GM21723 (cell line): Measurements from ENCODE around the gene GOLT1A.
"Not testable (repeated sequence)": the region's sequence is repeated elsewhere in the genome, so short reads cannot be mapped to it uniquely, and the experiment has no call there.

ENCODE experiments used
- ATAC-seq: cut with Tn5 transposase; IDR thresholded peaks from one replicate; pipeline ENCODE4 v1.9.1; 2021; ENCODE audit warnings: mild to moderate bottlenecking, moderate library complexity; ENCODE audit not compliant: unreplicated experiment

The GOLT1A gene

GRCh38 chr1:204249736-204250427, 36.1 kb upstream of the GOLT1A start:
- ATAC-seq = no peak

DNA sequence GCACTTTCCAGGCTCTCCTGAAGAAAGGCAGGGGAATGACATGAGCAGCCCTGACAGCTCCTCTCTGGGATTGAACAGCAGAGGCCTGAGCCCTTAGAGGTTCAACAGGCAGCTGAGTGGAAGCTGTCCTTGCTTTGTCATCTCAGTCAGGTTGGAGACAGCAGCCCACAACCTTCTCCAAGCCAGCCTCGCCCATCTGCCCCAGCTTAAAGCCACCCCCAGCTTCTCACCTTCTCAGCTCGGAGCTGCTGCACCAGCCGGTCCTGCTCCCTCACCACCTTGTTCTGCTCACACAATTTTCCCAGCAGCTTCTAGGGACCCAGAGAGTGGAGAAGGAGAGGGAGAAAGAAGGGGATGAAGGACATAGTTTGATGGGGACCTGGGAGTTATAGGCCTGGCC, 35.2 kb upstream of the GOLT1A start:
- no peak for ATAC-seq

GRCh38 chr1:204246876-204247275, 33.1 kb upstream of the GOLT1A start:
- no peak for ATAC-seq

DNA sequence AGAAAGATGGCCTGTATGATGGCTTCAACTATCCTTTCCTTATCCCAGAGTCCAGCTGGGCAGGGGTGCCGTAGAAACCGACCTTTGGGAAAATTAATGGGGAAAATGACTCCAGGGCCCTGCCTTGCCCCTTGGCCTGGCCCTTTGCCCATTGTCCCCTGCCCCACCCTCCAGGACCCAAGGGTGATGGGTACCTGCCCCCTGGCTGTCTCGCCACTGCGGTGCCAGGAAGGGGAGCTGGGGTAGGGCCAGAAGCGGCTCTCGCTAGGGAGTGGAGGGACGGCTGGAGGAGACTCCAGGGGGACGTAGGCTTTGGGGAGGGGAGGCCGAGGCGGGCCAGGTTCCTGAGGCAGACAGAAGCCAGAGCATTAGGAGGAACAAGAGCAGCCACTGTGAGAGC, 29.1 kb upstream of the GOLT1A start:
- no peak for ATAC-seq

DNA sequence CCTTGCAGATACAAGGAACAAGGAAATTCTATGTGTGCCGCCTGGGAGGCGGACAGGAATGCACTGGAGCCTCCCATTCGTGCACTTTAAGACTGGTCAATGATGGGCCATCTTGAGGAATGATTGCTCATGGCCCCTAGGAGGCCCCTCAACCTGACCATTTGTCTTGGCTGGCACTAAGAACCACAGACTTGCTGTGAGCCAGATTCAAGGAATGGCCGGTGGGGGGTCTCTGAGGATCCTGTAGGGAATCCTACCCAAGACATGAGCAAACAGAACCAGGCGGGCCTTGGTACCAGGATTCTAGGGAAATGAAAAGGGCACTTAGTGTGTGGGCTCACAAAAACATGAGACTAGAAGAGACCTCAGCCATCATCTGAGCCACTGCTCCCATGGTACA, 28.1 kb upstream of the GOLT1A start:
- ATAC-seq = no peak

GRCh38 chr1:204241050-204241449, 27.3 kb upstream of the GOLT1A start:
- ATAC-seq = no peak

DNA sequence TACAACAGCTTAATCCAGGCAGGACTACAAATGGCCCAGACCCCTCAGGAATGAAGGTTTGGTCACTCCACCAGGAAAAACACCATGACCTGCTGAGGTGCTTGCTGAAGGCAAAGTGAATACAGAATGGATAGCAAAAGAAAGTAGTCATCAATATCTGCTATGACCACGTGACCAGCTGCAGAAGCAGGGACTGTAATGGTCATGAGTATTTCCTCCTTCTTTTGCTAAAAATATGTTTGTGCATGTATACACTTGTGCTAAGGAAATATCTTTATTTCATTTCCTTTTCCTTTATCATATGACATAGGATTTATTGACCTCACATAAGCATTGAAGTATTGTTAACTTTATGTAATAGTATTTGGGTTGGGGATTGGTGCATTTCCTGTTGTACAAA, 26.4 kb upstream of the GOLT1A start:
- ATAC-seq = no peak

DNA sequence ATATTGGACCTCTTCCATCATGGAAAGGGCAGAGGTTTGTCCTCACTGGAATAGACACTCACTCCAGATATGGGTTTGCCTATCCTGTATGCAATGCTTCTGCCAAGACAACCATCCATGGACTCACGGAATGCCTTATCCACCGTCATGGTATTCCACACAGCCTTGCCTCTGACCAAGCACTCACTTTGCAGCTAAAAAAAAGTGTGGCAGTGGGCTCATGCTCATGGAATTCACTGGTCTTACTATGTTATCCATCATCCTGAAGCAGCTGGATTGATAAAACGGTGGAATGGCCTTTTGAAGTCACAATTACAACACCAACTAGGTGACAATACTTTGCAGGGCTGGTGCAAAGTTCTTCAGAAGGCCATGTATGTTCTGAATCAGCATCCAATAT, 25.6 kb upstream of the GOLT1A start:
- not testable (repeated sequence) for ATAC-seq

- ATAC-seq = not testable (repeated sequence)
Measured at GRCh38 chr1:204238520-204238919, 24.7 kb upstream of the GOLT1A start.

- not testable (repeated sequence) for ATAC-seq
Measured at GRCh38 chr1:204237515-204237914, 23.7 kb upstream of the GOLT1A start.

DNA sequence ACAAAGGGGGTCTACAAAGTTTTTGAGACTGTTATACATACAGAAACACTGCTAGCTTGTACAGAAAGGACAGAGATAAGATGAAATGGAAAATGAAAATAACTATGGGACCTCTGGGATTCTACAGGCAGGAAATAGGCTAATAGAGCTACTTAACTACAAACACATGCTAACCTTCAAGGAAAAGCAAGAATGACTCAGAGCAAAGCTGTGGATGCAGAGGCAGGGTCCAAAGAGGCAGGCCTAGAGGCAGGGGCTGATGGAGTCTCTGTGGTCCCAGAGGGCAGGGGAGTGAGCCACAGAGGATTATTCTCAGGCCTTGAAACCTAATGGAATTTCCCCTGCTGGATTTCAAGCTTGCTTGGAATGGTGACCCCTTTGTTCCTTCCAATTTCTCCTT, 18.7 kb upstream of the GOLT1A start:
- ATAC-seq = no peak

DNA sequence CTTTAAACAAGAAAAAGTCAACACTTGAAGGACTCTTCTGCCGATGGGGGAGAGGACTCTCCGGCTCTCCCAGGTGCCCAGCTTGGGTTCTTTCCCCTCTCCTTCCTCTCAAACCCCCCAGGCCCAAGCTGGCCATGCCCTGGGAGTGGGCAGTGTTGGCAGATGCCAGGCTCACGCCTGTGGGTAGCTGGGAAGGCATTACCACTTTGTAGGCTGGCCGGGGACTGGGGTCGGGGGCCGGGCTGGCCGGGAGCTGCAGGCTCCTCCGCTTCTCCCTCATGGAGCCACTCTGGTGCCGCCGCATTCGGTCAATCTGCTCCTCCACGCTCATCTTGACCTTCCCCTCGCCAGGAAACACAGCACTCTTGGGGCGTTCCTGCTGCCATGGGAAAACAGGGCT, 16.4 kb upstream of the GOLT1A start:
- ATAC-seq = no peak

- ATAC-seq = no peak
Measured at GRCh38 chr1:204228896-204229295, 15.1 kb upstream of the GOLT1A start.

DNA sequence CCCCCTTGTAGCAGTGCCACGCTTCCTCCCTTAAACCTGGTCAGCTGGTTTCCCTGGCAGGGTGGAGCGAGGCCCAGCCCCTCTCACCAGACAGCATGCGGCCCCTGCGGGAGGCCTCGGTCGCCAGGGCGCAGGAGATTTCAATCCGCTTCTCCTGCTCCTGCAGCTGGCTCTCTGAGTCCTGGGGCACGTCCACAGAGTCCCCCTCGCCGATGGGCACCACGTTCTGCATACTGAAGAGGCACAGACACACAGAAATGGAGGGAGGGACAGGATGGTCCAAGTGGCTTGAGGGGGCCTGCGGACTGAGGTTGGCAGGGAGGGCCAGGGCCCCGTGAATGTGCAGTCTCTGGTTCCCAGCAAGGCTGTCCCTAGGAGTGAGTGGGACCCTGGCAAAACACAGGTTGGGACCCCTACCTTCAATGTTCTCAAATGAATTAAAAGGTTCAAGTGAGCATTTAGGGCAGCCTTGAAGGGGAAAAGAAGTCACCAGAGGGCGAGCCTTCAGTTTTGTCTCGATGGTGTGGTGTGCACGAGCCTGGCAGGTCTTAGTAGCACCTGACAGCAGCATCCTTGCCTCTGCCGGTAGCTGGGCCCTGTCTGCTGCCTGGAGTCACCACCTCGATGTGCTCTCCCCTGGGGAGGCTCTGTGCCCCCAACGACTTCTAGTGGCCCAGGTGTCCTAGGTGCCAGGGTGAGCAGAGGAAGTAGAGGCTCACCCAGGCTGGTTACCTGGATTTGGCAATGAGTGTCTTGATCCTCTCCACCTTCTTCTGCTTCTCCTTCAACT, 14.4 kb upstream of the GOLT1A start:
- no peak for ATAC-seq

DNA sequence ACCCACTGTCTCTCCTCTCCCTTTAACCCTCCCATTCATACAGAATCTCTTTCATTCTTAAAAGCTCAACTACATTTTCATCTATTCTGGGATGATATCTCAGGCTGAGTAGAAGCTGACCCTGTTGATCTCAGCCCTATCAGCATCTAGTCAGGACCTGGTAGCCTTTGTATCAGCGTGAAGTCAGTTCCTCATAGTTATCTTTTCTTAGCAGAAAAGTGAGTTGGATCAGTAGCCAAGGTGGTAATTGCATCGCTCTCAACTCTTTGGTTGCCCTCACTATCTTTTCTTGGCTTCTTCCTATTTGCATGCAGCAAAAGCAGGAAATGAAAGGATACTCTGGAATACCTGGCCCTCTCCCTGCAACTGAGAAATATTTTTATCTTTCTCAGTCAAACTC, 13.6 kb upstream of the GOLT1A start:
- ATAC-seq = no peak

DNA sequence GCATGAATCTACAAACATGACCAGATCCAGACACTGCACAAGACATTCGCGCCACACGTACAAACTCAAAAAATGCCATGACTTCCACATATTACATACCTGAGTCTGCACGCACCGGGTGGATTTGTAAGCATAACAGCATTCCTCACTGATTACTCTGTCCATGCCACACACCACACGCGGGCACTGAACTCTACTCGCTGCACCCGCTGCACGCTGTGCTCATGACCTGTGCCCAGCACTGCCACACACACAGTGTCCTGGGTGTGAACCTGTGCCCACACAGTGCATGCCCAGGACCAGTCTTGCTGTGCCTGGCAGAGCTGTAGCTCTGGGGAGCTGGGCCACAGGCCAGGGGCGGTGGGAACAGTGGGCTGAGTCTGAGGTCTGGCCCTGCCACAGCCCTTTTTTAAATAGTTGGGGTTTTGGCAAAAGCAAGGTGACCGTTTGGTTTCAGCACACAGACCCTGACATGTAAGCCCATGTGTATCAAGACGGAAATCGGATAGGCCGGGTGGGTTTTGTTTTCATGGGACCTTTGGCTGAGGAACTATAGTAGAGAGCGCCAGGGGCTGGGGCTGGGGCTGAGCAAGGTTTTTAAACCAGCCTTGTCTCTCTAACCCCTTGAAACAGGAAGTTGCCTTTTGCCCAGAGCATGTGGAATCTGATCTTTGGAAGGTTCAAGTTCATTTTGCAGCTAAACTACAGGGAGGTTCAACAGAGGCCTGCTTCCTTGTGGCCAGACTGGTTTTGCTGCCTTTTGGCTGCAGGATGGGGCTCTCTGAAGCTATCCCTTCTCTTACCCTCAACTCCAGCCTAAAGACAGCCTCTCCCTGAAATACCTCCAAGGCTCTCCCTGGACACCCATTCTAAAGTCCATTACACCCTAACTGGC, 12.3 kb upstream of the GOLT1A start:
- no peak for ATAC-seq

GRCh38 chr1:204224655-204225054, 10.9 kb upstream of the GOLT1A start:
- no peak for ATAC-seq

- no peak for ATAC-seq
Measured at GRCh38 chr1:204223129-204223860, 9.5 kb upstream of the GOLT1A start.

GRCh38 chr1:204222764-204223055, 8.9 kb upstream of the GOLT1A start:
- no peak for ATAC-seq

DNA sequence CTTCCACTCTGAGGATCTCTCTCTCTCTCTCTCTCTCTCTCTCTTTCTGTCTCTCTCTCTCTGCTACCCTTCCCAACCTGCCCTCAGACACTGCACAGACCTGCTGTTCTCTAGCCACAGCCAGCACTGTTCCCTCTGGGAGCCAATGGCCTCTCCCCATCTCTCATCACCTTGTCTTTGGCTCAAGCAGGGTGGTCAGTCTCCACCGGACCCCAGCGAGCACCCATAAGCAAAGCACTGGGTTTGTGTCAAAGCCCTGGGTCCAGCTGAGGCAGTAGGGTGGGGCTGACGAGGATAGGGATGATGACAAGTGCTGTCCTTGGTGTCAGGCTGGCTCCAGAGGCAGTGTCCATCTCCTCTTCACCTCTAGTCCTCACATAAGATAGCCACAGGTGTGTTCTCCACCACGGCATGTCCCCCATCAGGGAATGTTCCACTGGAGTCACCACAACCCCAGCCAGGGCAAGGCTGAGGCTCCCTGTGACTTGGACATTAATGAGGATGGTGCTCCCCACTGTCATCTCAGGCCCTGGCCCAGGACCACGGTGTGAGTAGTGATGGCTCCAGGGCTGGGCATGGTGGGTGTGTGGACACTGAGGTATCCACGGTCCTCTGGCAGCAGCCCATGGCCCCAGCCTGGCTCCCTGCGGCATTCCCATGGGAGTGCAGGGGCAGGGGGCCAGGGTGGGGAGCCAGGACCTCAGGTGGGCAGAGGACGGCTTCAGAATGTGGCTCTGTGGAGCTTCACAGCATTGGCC, 8.4 kb upstream of the GOLT1A start:
- ATAC-seq = no peak
